Ureter (tissue), 1 donor: ENCODE data around the gene SPIB. TPM values are rescaled to one million over a fixed set of nuclear protein-coding genes. Genes with fewer than 3 reads are reported as not detected.
A peak's percentile ranks its signal among the peaks of the same experiment; 100 is the strongest.
"Not testable (repeated sequence)": the region's sequence is repeated elsewhere in the genome, so short reads cannot be mapped to it uniquely, and the experiment has no call there.

Experiments
- DNase-seq: peaks from one replicate; pipeline ENCODE4 v3.0.0-alpha.2; 2020; ENCODE audit warnings: low spot score
- total RNA-seq: library from RNA; stranded (reverse); gene quantifications from one replicate; pipeline ENCODE4 v1.2.4, GENCODE V29; 2023
- donor health status: DM: yes; HTN: yes; CAD: no.

The SPIB gene
- total RNA-seq, 1 donor from 2014 or later = 0.96 TPM

DNA sequence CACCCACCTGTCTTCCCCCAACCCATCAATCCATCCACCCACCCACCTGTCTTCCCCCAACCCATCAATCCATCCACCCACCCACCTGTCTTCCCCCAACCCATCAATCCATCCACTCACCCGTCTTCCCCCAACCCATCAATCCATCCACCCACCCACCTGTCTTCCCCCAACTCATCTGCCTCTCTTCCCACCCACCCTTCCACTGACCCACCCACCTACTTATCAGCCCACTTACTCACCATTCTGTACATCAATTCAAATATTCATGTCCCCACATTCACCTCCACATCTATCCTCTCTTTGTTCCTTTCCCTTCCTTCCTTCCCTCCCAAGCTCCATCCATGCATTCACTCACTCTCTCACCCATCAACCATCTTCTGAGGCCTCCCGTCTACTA lies 20.4 kb downstream of the SPIB start:
- not testable (repeated sequence) for DNase-seq

DNA sequence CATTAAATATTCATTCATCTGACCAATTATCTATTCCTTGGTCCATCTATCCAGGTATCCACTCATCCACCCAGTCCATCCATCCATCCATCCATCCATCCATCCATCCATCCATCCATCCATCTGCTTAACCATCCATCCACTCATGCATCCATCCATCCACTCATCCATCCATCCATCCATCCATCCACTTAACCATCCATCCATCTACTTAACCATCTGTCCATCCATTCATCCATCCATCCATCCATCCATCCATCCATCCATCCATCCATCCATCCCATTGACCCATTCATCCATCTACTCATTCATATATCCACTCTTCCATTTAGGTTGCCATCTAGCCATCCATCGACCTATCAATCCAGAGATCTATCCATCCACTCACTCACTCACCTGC lies 25.3 kb downstream of the SPIB start:
- no peak for DNase-seq

DNA sequence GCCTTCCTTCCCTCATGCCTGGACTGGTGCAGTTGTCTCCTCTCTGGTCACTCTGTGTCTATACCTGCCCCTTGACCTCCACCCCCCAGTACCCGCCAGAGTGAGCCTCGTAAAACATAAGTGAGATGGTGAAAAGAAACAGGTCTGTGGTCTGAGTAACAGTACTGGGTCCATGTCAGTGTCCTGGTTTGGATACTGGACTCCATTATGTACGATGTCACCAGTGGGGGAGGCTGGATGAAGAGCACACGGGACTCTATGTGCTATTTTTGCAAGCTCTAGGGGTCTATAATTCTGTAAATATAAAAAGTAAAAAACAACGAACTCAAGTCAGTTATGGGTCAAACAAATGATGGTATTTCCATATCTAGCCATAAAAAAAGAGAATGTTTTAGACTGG lies 28.3 kb downstream of the SPIB start:
- no peak for DNase-seq

DNA sequence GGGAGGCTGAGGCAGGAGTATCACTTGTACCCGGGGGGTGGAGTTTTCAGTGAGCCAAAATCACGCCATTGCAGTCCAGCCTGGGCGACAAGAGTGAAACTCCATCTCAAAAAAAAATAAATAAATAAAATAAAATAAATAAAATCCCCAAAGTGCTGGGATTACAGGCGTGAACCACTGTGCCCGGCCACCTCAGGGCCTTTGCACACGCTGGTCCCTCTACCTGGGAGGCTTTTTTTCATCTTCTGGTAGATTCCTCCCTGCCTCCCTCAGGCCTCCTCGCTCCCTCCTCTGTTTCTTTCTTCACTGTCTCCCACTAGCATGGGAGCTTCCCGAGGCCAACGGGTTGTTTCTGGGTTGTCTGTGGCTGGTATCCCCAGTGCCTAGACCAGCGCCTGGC lies 29.0 kb downstream of the SPIB start:
- DNase-seq = no peak

DNA sequence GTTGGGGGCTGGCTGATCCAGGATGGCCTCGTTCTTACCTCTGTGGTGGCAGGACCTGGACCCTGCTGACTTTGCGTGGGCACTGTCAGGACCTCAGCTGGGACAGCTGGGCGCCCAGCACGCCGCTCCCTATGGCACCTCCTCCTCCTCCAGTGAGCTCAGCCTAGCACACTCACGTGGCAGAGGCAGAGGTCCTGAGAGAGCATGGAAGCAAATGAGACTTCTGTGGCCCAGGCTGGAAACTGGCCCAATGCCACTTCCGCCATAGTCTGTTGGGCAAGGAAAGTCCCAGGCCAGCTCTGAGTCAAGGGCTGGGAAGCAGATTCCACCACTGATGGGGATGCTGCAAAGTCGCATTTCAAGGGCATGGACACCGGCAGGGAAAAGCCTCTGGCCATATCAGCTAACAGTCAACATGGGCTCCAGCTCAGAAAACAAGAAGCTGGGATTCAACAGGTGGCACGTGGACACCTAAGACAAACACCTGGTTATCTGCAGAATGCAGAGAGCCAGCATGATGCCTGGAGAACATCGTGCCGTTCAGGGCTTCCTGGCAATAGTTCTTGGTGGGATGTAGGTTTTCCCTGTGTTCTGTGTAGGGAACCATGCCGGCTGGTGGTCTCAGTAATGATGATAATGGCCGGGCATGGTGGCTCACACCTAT lies 30.6 kb downstream of the SPIB start:
- no peak for DNase-seq

DNA sequence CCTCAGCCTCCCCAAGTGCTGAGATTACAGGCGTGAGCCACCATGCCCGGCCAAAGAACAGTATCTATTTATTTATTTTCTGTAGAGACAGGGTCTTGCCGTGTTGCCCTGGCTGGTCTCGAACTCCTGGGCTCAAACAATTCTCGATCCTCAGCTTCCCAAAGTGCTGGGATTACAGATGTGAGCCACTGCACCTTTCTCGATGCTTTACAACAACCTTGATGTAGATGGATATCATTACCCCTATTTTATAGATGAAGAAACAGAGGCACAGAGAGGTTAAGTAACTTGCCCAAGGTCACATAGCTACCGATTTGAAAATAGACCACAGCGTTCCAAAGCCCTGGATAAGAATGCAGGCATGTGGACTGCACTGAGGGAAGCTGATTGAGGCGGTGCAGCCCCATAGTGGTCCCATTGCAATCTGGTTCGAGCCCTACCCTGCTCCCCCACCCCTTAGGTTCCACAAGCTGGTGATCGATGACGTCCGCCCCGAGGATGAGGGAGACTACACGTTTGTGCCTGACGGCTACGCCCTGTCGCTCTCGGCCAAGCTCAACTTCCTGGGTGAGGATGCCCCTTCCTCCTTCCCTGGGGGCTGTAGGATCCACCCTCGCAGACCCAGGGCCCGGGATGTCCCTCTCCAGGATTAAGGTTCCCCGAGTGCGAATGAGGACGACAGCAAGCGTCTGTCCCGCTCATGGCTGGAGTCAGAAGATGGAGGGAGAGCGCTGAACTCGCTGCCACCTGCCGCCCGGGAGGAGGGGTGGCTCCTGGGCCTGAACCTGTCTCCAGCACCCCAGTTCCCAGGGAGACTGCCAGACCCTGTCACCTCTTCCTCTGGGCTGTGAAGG lies 31.9 kb downstream of the SPIB start:
- DNase-seq = no peak

DNA sequence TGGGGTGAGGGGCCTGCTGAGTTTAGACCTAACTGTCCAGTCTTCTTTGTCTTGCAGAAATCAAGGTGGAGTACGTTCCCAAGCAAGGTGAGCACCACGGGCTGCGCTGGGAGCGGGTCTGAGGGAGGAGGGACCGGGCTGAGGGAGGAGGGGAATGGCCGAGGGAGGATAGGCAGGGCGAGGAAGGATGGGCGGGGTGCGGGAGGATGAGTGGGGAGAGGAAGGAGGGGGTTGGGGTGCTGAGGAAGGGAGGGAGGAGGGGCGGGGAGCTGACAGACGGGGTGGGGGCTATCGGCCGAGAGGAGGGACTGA lies 32.4 kb downstream of the SPIB start:
- DNase-seq = no peak

DNA sequence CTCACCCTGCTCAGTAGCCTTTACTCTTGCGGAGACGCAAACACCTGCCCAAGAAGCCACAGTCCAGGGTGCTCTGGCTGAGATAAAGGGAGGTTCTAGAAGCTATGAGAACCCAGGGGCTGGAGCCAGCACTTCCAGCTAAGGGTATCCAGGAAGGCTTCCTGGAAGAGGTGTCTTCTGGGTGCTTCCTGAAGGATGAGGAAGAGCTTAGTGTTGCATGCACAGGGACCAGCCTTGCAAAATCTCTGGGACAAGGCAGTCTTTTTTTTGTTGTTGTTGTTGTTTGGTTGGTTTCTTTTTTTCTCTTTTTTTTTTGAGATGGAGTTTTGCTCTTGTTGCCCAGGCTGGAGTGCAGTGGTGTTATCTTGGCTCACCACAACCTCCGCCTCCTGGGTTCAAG lies 34.5 kb downstream of the SPIB start:
- DNase-seq = no peak

DNA sequence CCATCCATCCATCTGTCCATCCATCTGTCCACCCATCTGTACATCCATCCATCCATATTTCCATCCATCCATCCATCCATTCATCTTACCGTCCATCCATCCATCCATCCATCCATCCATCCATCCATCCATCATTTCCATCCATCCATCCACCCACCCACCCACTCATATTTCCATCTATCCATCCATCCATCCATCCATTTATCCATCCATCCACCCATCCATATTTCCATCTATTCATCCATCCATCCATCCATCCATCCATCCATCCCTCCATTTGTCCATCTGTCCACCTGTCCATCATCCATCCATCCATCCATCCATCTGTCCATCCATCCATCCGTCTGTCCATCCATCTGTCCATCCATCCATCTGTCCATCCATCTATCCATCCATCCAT lies 37.3 kb downstream of the SPIB start:
- no peak for DNase-seq

DNA sequence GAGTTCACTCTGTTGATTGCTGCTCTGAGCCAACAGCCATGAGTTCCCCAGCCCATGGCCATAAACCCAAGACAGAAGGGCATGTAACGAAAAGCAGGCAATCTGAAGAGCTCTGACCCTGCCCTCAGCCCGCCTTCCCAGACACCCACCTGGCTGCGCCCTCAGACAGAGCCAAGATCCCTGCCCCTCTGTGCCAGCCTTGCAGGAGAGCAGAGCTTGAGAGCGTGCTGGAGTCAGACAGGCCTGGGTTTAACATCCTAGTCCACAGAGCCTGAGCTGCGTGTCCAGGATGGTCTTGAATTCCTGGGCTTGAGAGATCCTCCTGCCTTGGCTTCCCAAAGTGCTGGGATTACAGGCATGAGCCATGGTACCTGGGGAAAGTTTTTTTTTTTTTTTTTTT lies 38.6 kb downstream of the SPIB start:
- DNase-seq = no peak

DNA sequence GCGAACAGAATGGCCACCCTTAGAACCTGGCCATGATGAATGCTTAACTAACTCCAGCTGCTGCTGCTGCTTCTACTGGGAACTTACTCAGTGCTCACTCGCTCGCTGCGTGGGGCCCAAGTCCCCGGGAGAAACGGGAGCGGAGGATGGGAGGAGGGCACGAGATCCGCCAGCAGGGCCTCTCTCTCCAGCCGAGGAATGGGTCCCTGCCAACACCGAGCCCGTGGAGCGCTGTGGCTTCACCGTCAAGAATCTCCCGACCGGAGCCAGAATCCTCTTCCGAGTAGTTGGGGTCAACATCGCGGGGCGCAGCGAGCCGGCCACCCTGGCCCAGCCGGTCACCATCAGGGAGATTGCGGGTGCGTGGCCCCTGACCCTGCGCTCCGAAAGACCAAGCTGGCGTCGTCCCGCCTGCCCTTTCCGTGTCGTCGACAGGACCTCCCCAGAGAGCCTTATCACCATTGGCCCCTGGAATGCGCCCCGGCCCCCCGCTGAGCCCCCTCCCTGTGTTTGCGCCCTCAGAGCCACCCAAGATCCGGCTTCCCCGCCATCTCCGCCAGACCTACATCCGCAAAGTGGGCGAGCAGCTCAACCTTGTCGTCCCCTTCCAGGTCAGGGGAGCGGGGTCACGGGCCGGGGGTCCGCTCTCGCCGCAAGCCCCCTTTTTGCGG lies 39.8 kb downstream of the SPIB start:
- no peak for DNase-seq

DNA sequence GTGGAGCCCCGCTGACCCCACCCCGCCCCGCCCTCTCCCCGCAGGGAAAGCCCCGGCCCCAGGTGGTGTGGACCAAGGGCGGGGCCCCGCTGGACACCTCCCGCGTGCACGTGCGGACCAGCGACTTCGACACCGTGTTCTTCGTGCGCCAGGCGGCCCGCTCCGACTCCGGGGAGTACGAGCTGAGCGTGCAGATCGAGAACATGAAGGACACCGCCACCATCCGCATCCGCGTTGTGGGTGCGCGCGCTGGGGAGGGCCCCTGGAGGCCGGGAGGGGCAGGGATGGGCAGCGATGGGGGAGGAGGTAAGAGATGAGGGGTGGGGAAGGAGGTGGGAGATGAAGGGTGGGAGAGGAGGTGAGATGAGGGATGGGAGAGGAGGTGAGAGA lies 40.3 kb downstream of the SPIB start:
- DNase-seq = no peak

DNA sequence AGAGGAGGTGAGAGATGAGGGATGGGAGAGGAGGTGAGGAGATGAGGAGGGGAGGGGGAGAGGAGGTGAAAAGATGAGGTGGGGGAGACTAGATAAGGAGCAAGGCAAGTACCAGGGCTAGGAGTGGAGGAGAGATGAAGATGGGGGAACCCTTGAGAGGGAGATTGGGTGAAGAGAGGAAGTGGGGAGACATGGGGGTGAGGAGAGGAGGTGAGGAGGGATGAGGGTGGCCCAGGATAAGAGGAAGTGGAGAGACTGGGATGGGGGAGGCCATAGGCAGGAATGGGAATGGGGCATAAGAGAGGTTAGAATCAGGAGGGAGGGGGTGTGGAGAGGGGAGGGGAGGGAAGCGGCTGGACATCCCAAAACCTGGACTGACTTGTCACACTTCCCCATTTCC lies 40.9 kb downstream of the SPIB start:
- DNase-seq = no peak

DNA sequence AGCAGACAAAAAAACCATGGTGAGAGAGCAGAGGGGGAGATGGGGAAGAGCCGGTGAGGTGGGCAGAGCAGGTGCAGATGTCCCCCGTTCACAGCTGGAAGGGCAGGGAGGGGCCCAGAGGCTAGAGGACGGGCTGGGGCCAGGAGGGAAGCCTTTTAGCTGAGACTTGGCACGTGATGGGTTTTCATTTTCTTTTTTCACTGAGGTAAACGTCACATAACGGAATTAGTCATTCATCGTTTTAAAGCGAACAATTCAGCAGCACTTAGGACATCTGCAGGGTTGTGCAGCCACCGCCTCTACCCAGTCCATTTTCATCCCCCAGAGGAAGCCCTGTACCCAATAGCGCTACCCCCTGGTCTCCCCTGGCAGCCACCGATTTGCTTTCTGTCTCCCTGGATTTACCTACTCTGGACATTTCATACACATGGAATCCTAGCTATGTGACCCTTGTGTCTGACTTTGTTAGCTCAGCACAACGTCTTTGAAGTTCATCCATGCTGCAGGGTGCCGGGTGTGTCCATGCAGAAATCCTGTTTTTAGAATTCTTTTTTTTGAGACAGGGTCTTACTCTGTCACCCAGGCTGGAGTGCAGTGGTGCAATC lies 41.5 kb downstream of the SPIB start:
- DNase-seq = no peak

DNA sequence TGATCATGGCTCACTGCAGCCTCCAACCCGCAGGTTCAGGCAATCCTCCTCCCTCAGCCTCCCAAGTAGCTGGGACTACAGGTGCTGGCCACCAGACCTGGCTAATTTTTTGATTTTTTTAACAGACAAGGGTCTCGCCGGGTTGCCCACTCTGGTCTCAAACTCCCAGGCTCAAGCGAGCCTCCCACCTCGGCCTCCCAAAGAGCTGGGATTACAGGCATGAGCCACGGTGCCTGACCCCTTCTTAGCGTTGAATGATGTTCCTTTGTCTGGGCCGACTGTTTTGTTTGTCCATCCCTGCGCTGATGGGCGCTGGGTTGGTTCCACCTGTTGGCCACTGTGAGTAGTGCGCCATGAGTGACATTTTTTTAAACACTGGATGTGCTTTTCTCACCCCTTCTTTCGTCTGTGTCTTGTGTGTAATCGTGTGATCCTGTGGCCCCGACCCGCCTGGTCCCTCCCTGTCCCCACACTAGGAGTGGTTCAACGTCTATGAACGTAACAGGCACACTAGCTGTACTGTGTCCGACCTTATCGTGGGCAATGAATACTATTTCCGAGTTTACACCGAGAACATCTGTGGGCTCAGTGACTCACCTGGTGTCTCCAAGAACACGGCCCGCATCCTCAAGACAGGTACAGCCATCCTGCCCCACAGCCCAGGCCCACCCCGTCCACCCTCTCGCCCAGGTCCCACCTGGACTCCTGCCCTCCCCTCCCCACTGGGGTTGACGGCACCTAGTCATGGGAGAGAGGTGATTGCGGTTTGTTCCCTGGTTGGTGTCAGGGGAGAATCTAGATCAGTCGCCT lies 42.5 kb downstream of the SPIB start:
- DNase-seq = peak; percentile 68

DNA sequence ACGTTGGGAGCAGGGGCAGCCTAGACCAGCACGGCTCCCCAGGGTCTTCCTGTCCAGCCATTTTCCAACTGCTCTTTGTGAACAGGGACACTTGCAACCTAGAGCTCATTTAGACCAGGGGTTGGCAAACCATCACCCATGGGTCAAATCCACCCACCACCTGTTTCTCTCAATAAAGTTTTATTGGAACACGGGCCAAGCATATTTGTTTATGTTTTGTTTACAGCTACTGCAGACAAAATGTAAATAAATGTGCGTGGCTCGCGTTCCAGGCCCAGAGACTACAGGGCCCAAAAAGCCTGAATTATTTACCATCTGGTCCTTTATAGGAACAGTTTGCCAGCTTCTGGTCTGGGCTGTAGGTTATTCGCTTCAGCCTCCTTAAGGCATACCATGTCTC lies 44.2 kb downstream of the SPIB start:
- DNase-seq = no peak

DNA sequence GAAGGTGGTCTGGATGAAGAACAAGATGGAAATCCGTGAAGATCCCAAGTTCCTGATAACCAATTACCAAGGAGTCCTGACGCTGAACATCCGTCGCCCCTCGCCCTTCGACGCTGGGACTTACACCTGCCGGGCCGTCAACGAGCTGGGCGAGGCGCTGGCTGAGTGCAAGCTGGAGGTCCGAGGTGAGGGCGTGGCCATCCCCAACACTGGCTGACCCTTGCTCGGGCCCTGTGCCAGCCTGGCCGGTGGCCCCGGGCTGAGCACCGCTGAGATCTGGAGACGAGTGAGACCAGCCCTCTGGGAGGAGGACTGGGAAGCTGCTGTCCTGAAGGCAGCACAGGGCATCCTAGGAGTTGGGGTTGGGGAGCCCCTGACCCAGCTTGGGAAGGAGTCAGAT lies 45.6 kb downstream of the SPIB start:
- no peak for DNase-seq

DNA sequence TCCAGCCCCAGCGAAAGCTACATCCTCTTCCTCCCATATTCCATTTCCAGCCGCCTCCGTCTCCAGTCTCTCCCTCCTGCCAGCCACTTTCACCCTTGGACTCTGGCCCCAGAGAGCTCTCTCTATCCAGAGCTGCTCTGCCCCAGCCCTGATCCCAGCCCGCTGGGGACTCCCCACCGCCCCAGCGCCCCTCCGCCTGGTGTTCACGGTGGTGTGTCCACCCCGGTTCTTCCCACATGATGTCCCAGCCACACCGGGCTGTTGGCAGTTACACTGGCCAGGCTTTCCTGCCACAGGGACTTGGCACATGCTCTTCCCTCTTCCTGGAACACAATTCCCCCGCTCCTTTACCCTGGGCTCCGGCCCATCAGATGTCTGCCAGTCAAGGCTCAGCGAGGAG lies 46.3 kb downstream of the SPIB start:
- DNase-seq = no peak

DNA sequence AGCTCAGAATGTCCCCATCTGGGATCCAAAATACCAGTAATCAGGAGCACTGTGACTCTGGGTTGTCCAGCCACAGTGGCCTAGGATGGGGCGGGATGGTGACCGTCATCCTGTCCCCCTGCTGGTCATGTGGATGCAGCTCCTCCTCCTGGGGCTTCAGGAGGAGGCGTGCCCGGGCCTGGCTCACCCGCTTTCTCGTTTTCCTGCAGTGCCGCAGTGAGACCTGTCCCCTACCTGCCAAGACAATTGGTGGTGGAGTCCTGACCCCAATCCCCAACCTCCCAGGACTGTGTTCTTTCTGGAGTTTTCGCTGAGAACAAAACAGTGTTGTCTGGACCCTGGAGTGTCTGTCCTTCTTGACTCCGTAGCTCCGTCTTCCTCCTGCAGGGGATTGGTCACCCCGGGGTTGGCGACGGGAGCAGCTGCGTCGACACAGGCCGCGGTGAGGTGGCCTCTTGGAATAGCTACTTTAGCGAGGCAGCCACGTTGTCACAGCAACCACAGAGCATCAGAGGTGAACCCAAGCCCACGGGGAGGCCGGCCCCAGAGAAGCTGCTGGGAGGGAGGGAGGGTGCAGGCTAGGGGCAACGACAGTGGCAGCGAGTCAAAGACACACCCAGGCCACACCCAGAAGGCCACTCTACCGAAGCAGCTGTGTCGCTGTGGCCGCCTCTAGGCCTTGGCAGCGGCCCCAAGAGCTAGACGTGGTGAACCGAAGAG lies 47.4 kb downstream of the SPIB start:
- DNase-seq = no peak

DNA sequence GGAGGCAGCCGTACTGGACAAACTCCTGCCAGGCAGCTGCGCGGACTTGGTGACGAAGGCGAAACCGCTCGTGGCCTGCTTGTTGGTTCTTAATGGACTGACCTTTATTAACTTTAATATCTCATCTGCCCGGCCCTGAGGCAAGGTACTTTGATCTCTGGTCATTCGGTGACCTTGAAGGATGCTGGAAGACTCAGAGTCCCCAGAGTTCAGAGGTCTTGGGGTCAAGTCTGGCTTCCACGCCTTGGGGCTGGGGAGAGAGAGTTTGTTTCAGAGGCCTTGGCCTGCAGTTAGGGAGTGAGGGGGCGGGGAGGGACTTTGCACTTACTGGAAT lies 47.9 kb downstream of the SPIB start:
- DNase-seq = no peak

DNA sequence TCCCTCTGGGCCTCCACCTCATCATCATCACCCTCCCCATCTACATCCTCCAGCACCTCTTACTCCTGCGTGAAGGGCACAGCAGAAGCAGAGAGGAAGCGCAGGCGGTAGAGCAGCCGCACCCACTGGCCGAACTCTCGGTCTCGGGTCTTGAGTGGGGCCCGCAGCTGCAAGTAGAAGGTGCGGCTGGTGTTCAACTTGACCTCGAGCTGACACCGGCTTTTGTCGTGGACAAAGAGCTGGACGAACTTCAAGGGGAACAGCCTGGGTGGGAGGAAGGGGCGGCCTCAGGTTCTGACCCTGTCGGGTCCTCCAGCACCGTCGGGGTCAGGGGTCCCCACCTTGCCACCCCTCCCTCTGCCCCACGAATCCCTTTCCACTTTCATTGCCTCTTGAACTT lies 48.8 kb downstream of the SPIB start:
- DNase-seq = no peak
